Activated naive CD8-positive, alpha-beta T cell treated with anti-CD3 and anti-CD28 coated beads, Interleukin-2, amount 50 U/mL, for 24 hours (primary cell): ENCODE data around the gene GUCY1A1.

Experiments used
- ATAC-seq: fragments of 150-1000 bp; cut with Tn5 transposase; one replicate; pipeline ENCODE4 v1.10.0; 2021
- DNase-seq: peaks from one replicate; pipeline ENCODE4 v3.0.0; 2021
- H3K27ac Mint-ChIP-seq: one replicate; pipeline ENCODE4 v1.8.0; 2021; ENCODE audit warnings: mild to moderate bottlenecking, mixed read lengths
- H3K27me3 Mint-ChIP-seq: one replicate; pipeline ENCODE4 v1.8.0; 2021; ENCODE audit warnings: mixed read lengths
- H3K36me3 Mint-ChIP-seq: one replicate; pipeline ENCODE4 v1.8.0; 2021; ENCODE audit warnings: low read depth, mixed read lengths
- H3K4me1 Mint-ChIP-seq: one replicate; pipeline ENCODE4 v1.8.0; 2021; ENCODE audit warnings: mixed read lengths
- H3K4me3 Mint-ChIP-seq: one replicate; pipeline ENCODE4 v1.8.0; 2021; ENCODE audit warnings: mild to moderate bottlenecking, moderate library complexity, mixed read lengths
- H3K9me3 Mint-ChIP-seq: one replicate; pipeline ENCODE4 v1.8.0; 2021; ENCODE audit warnings: mixed read lengths

GUCY1A1 gene

GRCh38 chr4:155673453-155673979, 6.9 kb downstream of the GUCY1A1 start:
- no peak overlapping the region for H3K4me3 Mint-ChIP-seq
- peaks cover 26% of the 10 kb centered on the region for H3K27me3 Mint-ChIP-seq
- no peaks in the 10 kb centered on the region for H3K9me3 Mint-ChIP-seq
- no peaks in the 10 kb centered on the region for H3K36me3 Mint-ChIP-seq
- H3K27ac Mint-ChIP-seq, result no peak overlapping the region
- no peak for ATAC-seq
- no peak for DNase-seq
- peaks cover 1% of the 10 kb centered on the region for H3K4me1 Mint-ChIP-seq

- no peak overlapping the region for H3K27ac Mint-ChIP-seq
- H3K36me3 Mint-ChIP-seq, result no peaks in the 10 kb centered on the region
- no peak for ATAC-seq
- no peak overlapping the region for H3K4me3 Mint-ChIP-seq
- no peak for DNase-seq
- H3K4me1 Mint-ChIP-seq, result peaks cover 1% of the 10 kb centered on the region
- H3K9me3 Mint-ChIP-seq, result no peaks in the 10 kb centered on the region
- peaks cover 25% of the 10 kb centered on the region for H3K27me3 Mint-ChIP-seq
Measured at GRCh38 chr4:155674669-155675071, 8.0 kb downstream of the GUCY1A1 start.

- ATAC-seq, result no peak
- no peak for DNase-seq
- no peaks in the 10 kb centered on the region for H3K36me3 Mint-ChIP-seq
- no peaks in the 10 kb centered on the region for H3K9me3 Mint-ChIP-seq
- H3K27ac Mint-ChIP-seq, result no peak overlapping the region
- no peak overlapping the region for H3K4me3 Mint-ChIP-seq
- peaks cover 18% of the 10 kb centered on the region for H3K27me3 Mint-ChIP-seq
- H3K4me1 Mint-ChIP-seq, result peaks cover 1% of the 10 kb centered on the region
Measured at GRCh38 chr4:155675709-155676429, 9.2 kb downstream of the GUCY1A1 start.

- Mint-ChIP-seq H3K4me3 (no peak overlapping the region), H3K36me3 (no peaks in the 10 kb centered on the region), H3K9me3 (no peaks in the 10 kb centered on the region), H3K27me3 (peaks cover 15% of the 10 kb centered on the region), H3K4me1 (peaks cover 1% of the 10 kb centered on the region), H3K27ac (no peak overlapping the region)
- no peak for ATAC-seq
- no peak for DNase-seq
Measured at GRCh38 chr4:155676430-155676825, 9.8 kb downstream of the GUCY1A1 start.

GRCh38 chr4:155678011-155678410, 11.4 kb downstream of the GUCY1A1 start:
- Mint-ChIP-seq H3K36me3 (no peaks in the 10 kb centered on the region), H3K4me1 (peaks cover 1% of the 10 kb centered on the region), H3K27me3 (peaks cover 12% of the 10 kb centered on the region), H3K9me3 (no peaks in the 10 kb centered on the region), H3K4me3 (no peak overlapping the region), H3K27ac (no peak overlapping the region)
- DNase-seq, result no peak
- no peak for ATAC-seq

- H3K4me3 Mint-ChIP-seq, result no peak overlapping the region
- H3K36me3 Mint-ChIP-seq, result no peaks in the 10 kb centered on the region
- peaks cover 7% of the 10 kb centered on the region for H3K27me3 Mint-ChIP-seq
- peaks cover 1% of the 10 kb centered on the region for H3K4me1 Mint-ChIP-seq
- DNase-seq (no peak), ATAC-seq (no peak)
- no peak overlapping the region for H3K27ac Mint-ChIP-seq
- no peaks in the 10 kb centered on the region for H3K9me3 Mint-ChIP-seq
Measured at GRCh38 chr4:155679343-155679742, 12.7 kb downstream of the GUCY1A1 start.

GRCh38 chr4:155681886-155682285, 15.2 kb downstream of the GUCY1A1 start:
- ATAC-seq, result no peak
- no peak for DNase-seq

GRCh38 chr4:155684423-155684822, 17.8 kb downstream of the GUCY1A1 start:
- ATAC-seq, result no peak
- Mint-ChIP-seq H3K9me3 (no peaks in the 10 kb centered on the region), H3K36me3 (no peaks in the 10 kb centered on the region), H3K4me1 (no peaks in the 10 kb centered on the region), H3K27ac (no peak overlapping the region), H3K4me3 (no peak overlapping the region), H3K27me3 (peaks cover 2% of the 10 kb centered on the region)
- DNase-seq, result no peak

More at GRCh38 chr4:155681886-155682285, 15.2 kb downstream of the GUCY1A1 start:
- Mint-ChIP-seq H3K9me3 (no peaks in the 10 kb centered on the region), H3K4me3 (no peak overlapping the region), H3K27ac (no peak overlapping the region), H3K36me3 (no peaks in the 10 kb centered on the region), H3K27me3 (peaks cover 5% of the 10 kb centered on the region), H3K4me1 (no peaks in the 10 kb centered on the region)

GRCh38 chr4:155684892-155685541, 18.4 kb downstream of the GUCY1A1 start:
- no peaks in the 10 kb centered on the region for H3K4me1 Mint-ChIP-seq
- H3K4me3 Mint-ChIP-seq, result no peak overlapping the region
- no peak overlapping the region for H3K27ac Mint-ChIP-seq
- no peaks in the 10 kb centered on the region for H3K9me3 Mint-ChIP-seq
- no peak for ATAC-seq
- peaks cover 2% of the 10 kb centered on the region for H3K27me3 Mint-ChIP-seq
- no peaks in the 10 kb centered on the region for H3K36me3 Mint-ChIP-seq
- no peak for DNase-seq

GRCh38 chr4:155687380-155687982, 20.8 kb downstream of the GUCY1A1 start:
- no peaks in the 10 kb centered on the region for H3K4me1 Mint-ChIP-seq
- H3K9me3 Mint-ChIP-seq, result no peaks in the 10 kb centered on the region
- H3K27me3 Mint-ChIP-seq, result peaks cover 2% of the 10 kb centered on the region
- no peak overlapping the region for H3K27ac Mint-ChIP-seq
- ATAC-seq (no peak), DNase-seq (no peak)
- H3K4me3 Mint-ChIP-seq, result no peak overlapping the region
- no peaks in the 10 kb centered on the region for H3K36me3 Mint-ChIP-seq

GRCh38 chr4:155688211-155688610, 21.6 kb downstream of the GUCY1A1 start:
- Mint-ChIP-seq H3K4me1 (no peaks in the 10 kb centered on the region), H3K36me3 (no peaks in the 10 kb centered on the region), H3K27me3 (peaks cover 2% of the 10 kb centered on the region), H3K9me3 (no peaks in the 10 kb centered on the region), H3K4me3 (no peak overlapping the region), H3K27ac (no peak overlapping the region)
- no peak for ATAC-seq
- no peak for DNase-seq

- no peak for ATAC-seq
- no peak for DNase-seq
- peaks cover 3% of the 10 kb centered on the region for H3K27me3 Mint-ChIP-seq
- H3K4me1 Mint-ChIP-seq, result no peaks in the 10 kb centered on the region
- no peaks in the 10 kb centered on the region for H3K36me3 Mint-ChIP-seq
- no peak overlapping the region for H3K27ac Mint-ChIP-seq
- H3K9me3 Mint-ChIP-seq, result no peaks in the 10 kb centered on the region
- H3K4me3 Mint-ChIP-seq, result no peak overlapping the region
Measured at GRCh38 chr4:155688860-155689259, 22.2 kb downstream of the GUCY1A1 start.

GRCh38 chr4:155690044-155690837, 23.6 kb downstream of the GUCY1A1 start:
- Mint-ChIP-seq H3K36me3 (no peaks in the 10 kb centered on the region), H3K4me1 (no peaks in the 10 kb centered on the region), H3K27me3 (peaks cover 3% of the 10 kb centered on the region), H3K27ac (no peak overlapping the region), H3K4me3 (no peak overlapping the region), H3K9me3 (no peaks in the 10 kb centered on the region)
- DNase-seq (no peak), ATAC-seq (no peak)

GRCh38 chr4:155692361-155692760, 25.7 kb downstream of the GUCY1A1 start:
- H3K27me3 Mint-ChIP-seq, result peaks cover 5% of the 10 kb centered on the region
- no peak overlapping the region for H3K27ac Mint-ChIP-seq
- H3K4me1 Mint-ChIP-seq, result no peaks in the 10 kb centered on the region
- peaks cover under 1% of the 10 kb centered on the region for H3K9me3 Mint-ChIP-seq
- no peak for ATAC-seq
- H3K4me3 Mint-ChIP-seq, result no peak overlapping the region
- H3K36me3 Mint-ChIP-seq, result no peaks in the 10 kb centered on the region
- no peak for DNase-seq
